22Rv1 (cell line): ENCODE results near the gene SPOCK1.

ENCODE experiments used
- CTCF ChIP-seq: fragments of 450-650 bp; IDR thresholded peaks from 2 replicates; pipeline ENCODE4 v1.5.1; 2017; ENCODE audit warnings: mild to moderate bottlenecking
- ZFX ChIP-seq: fragments of 450-650 bp; IDR thresholded peaks from 2 replicates; pipeline ENCODE4 v1.6.1; 2017; ENCODE audit warnings: antibody characterized with exemption, borderline replicate concordance

GRCh38 chr5:137507150-137507549 lies 8.0 kb upstream of the SPOCK1 start:
- TF ChIP-seq CTCF = no peak
- no peak for TF ChIP-seq ZFX
